Retinal pigment epithelial cell (primary cell): ENCODE measurements around the gene GPX1.
"Not testable (repeated sequence)": the region's sequence is repeated elsewhere in the genome, so short reads cannot be mapped to it uniquely, and the experiment has no call there.

Experiments used
- DNase-seq: peaks from one replicate; pipeline ENCODE4 v3.0.0-alpha.2; 2010; ENCODE audit warnings: low read depth
- H3K4me3 ChIP-seq: 2 replicates; pipeline ENCODE4 v1.5.1; 2011; ENCODE audit warnings: mild to moderate bottlenecking, low read length, control low read depth, moderate library complexity
- TF ChIP-seq, protein P1 (sequence below): conservative IDR thresholded peaks from 2 replicates; pipeline ENCODE4 v1.5.1; 2011; ENCODE audit warnings: low read depth, low read length, control low read depth, inconsistent platforms

GPX1 gene

DNA sequence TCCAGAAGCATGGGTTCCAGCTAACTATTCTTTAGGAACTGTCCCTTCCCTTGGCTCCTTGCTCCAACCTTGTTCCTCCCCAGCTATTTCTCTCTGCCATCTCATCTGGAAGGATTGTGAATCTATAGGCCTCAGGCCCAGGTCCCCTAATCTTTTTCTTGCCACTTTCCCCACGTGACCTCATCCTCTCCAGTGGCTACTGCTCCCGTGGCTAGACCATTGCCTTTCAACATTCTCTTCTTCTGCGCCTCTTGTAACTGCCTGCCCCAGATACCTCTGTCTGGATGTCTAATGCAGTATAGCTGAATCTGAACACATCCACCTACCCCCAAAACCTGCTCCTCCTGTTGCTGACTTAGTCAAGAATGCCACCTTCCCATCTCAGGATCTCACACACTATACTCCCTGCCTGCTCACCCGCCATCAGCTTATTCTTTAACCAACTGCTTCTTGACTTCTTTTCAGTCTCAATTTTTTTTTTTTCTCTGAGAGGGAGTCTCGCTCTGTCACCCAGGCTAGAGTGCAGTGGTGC lies 5.2 kb downstream of the GPX1 start:
- TF ChIP-seq, protein P1, sequence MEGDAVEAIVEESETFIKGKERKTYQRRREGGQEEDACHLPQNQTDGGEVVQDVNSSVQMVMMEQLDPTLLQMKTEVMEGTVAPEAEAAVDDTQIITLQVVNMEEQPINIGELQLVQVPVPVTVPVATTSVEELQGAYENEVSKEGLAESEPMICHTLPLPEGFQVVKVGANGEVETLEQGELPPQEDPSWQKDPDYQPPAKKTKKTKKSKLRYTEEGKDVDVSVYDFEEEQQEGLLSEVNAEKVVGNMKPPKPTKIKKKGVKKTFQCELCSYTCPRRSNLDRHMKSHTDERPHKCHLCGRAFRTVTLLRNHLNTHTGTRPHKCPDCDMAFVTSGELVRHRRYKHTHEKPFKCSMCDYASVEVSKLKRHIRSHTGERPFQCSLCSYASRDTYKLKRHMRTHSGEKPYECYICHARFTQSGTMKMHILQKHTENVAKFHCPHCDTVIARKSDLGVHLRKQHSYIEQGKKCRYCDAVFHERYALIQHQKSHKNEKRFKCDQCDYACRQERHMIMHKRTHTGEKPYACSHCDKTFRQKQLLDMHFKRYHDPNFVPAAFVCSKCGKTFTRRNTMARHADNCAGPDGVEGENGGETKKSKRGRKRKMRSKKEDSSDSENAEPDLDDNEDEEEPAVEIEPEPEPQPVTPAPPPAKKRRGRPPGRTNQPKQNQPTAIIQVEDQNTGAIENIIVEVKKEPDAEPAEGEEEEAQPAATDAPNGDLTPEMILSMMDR = no peak
- no peak overlapping the region for H3K4me3 ChIP-seq
- DNase-seq = no peak

DNA sequence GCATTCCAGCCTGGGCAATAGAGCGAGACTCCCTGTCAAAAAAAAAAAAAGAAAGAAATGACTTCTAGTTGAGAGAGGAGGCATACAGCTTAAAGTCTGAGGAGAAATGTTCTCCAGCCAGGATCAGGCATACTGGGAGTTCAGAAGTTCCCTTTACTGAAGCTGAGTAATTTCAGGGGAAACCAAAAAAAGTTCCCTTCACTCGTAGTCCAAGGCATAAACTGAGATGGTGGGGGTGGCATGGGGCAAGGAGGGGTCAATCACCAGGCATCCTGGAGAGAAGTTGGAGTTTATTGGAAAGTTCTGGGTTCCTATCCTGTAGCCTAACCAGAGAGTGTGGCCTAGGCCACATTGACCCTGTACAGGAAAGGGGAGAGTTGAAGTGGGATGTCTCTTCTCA lies 5.9 kb downstream of the GPX1 start:
- no peak for DNase-seq
- no peak overlapping the region for H3K4me3 ChIP-seq

DNA sequence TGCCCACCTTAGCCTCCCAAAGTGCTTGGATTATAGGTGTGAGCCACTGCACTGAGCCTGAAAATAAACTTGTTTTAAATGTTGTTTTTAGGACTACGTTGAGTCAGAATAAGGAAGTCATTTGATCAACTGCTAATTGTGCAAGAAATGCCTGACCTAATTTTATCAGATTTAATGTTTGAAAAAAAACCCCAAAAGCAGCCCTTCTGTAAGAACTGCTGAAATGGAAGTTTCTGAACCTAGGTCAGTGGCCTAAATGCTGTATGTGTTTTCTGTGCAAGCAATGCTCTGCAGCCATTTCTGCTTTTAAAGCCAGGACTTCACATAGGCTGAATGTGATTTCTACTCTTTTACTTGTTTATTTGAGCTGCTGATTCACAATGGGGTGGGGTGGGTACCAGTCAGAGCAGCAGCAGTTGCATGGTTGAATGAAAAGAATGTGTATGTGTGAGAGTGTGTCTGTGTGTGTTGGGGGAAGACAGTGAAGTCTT lies 6.6 kb downstream of the GPX1 start:
- TF ChIP-seq, protein P1 = no peak
- peak; percentile 83 for DNase-seq
- H3K4me3 ChIP-seq = no peak overlapping the region

More for the DNA sequence above, 5.9 kb downstream of the GPX1 start:
- TF ChIP-seq, protein P1 = no peak

DNA sequence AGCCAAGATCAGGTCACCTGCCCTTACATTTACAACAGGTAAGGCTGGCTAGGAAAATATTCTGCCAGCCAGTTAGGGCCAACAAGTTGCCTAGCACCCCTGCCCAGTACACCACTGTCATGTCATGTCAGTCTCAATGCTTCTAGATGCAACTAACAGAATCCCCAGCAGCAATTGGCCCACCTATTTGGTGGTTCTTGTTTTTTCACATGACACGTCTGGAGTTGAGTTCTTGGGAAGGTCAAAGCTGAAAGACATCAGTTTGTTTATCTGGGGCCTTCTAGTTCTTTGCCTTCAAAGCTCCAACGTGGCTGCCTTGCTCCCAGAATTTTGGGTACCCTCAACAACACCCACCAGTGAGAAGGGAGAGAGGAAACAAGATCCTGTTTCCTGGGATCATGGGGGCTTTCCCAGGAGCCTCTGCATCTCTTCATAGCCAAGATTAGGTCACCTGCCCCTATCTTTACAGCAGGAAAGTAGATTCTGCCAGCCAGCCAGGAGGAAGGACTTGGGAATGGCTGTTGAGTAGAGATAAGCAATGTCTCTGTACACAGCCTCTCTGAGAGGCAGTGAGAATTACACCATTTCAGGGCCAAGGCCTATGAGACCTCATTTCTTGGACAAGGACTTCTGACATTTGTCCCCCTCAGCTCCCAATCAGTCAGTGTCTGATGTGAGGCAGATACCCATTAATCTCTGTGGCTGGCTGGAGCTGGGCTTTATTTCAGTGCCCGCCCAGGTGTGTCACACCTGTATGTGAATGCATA lies 8.6 kb downstream of the GPX1 start:
- H3K4me3 ChIP-seq = no peak overlapping the region
- no peak for DNase-seq
- TF ChIP-seq, protein P1 = no peak

DNA sequence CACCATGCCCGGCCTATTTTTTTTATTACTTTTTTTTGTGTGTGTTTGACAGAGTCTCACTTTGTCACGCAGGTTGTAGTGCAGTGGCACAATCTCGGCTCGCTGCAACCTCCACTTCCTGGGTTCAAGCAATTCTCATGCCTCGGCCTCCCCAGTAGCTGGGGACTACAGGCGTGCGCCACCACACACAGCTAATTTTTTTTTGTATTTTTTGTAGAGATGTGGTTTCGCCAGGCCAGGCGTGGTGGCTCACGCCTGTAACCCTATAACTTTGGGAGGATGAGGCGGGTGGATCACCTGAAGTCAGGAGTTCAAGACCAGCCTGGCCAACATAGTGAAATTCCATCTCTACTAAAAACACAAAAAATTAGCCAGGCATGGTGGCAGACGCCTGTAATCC lies 9.8 kb downstream of the GPX1 start:
- DNase-seq = not testable (repeated sequence)

DNA sequence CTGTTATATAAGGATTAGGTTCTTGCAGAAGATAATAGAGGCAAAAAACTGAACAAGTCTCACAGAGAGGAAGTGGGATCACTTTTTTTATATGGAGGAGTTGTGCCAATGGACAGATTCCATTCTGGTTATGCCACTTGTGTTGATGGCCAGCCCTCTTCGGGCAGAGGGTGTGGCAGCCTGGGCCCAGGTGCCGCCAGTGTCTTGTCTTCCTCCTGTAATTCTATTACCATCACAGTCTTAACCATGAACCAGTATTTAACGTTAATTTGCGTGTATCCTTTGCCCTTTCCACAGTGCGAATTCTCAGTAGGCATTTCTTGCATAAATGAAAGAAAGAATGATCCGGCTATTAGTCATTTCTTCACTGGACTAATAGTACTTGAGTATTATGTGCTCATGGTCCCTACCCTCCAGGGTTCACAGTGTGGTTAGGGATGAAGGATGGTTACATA lies 11.3 kb downstream of the GPX1 start:
- no peak for DNase-seq
- no peak overlapping the region for H3K4me3 ChIP-seq
- TF ChIP-seq, protein P1 = no peak

More for the DNA sequence above, 9.8 kb downstream of the GPX1 start:
- H3K4me3 ChIP-seq = not testable (repeated sequence)

DNA sequence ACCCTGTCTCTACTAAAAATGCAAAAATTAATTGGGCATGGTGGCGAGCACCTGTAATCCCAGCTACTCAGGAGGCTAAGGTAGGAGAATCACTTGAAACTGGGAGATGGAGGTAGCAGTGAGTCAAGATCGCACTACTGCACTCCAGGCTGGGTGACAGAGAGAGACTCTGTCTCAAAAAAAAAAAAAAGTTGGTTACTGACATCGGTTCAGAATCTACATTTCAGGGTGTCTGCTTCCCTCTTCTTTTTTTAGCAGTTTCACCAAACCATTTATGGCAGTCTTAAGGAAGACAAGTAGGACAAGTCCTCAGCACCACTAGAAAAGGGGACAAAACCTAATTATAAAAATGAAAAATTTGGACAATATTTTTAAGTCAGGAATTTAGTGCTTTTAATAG lies 15.0 kb downstream of the GPX1 start:
- H3K4me3 ChIP-seq = no peak overlapping the region
- TF ChIP-seq, protein P1 = no peak
- DNase-seq = no peak
